Fibroblast of the aortic adventitia (primary cell): ENCODE data around the gene PREX1. TPM values are rescaled to one million over a fixed set of nuclear protein-coding genes. Genes with fewer than 3 reads are reported as not detected.

Experiments used
- DNase-seq: peaks from one replicate; pipeline ENCODE4 v3.0.0-alpha.2; 2010; ENCODE audit warnings: low read depth
- H3K4me3 ChIP-seq: 2 replicates; pipeline ENCODE4 v1.5.1; 2011; ENCODE audit warnings: low read depth, mild to moderate bottlenecking, control low read depth, low read length, moderate library complexity
- CTCF ChIP-seq: IDR thresholded peaks from 2 replicates; pipeline ENCODE4 v1.5.1; 2011; ENCODE audit warnings: mild to moderate bottlenecking, low read length, control low read depth, inconsistent platforms; ENCODE audit not compliant: insufficient read depth
- total RNA-seq: library from RNA; depleted of rRNA; stranded (reverse); fragments of >200 nt; gene quantifications from 2 replicates; pipeline ENCODE4 v1.2.3, GENCODE V29; 2012; ENCODE audit warnings: low replicate concordance

Gene PREX1
- total RNA-seq, 1 donor = 13.0 TPM

- no peak overlapping the region for H3K4me3 ChIP-seq
- no peak for TF ChIP-seq CTCF
- no peak for DNase-seq
These were observed 223.4 kb downstream of the PREX1 start for GRCh38 chr20:48604426-48604825.

GRCh38 chr20:48603819-48604405 is 223.9 kb downstream of the PREX1 start:
- no peak for TF ChIP-seq CTCF
- H3K4me3 ChIP-seq = no peak overlapping the region
- DNase-seq = no peak

- no peak for TF ChIP-seq CTCF
- H3K4me3 ChIP-seq = no peak overlapping the region
- DNase-seq = no peak
These were observed 224.5 kb downstream of the PREX1 start for GRCh38 chr20:48603116-48603818.

DNA sequence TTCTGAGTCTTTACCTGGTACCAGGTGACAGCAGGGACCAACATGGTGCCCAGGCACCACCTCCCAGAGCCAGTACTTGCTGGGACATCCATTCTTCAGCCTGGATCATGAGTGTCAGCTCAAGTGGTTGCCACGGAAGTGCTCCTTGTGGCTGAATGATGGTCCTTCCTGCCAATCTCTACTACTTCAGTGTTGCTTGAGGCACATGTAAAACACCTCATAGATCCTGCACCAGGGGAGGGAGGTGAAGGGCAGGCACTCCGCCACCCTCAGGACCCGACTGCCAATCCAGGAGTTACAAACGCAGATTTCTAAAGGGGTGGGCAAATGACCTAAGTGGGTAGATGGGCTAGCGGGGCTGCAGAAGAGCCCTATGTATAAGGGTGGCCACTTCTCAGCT is 226.0 kb downstream of the PREX1 start:
- no peak for TF ChIP-seq CTCF
- DNase-seq = no peak
- H3K4me3 ChIP-seq = no peak overlapping the region

DNA sequence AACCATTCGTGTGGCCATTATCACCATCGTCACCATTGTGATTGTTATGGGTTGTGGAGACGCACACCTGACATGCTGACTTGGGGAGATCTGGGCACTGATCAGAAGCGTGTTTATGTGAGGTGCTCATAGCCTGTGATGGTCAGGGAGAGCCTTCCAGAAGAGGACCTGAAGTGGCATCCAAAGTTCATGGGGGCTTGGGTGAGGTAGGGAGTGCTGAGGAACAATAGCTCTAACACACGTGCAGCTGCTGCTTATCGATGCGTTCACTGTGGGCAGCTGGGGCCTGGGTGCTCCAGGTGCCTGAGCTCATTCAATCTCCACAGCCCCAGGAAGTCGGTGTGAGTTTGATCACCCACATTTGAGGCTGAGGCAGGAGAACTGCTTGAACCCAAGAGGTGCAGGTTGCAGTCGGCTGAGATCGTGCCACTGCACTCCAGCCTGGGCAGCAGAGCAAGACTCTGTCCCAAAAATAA is 227.3 kb downstream of the PREX1 start:
- no peak for DNase-seq
- no peak for TF ChIP-seq CTCF
- H3K4me3 ChIP-seq = no peak overlapping the region

DNA sequence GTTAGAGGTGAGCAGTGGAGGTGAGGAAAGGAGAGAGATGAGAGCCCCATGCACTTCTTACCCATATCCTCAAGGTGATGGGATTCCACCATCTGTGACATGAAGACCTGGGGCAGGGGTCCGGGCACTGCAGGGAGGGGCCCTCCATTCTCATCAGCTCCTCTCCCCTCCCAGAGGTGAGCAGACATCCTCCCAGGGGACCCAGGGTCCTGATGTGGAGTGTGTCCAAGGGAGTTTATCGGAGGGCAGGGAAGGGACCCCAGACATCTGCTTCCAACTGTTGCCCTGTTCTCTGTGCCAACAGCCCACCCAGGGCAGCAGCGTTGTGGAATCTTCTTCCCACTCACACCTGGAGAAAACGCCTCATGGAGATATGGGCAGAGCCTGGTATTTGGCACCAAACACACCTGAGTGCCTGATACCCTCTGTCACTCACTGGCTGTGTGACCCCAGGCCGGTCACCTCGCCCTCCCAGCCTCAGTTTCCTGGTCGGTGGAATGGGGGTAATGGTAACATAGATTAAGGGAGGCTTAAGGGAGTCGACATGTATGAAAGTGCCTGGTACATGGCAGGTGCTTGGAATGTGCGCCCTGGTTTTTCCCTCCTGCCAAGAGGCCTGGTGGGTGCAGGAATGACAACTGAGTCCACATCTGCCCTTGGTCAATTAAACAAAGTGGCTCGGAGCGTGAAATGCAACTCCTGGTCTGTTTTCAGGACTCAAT is 227.9 kb downstream of the PREX1 start:
- no peak for DNase-seq
- no peak for TF ChIP-seq CTCF
- no peak overlapping the region for H3K4me3 ChIP-seq
